PC-3 (cell line): ENCODE measurements around the gene ADAMTS17.

Source experiments
- CTCF ChIP-seq: fragments of 300-600 bp; sonication (generic); conservative IDR thresholded peaks from 2 replicates; pipeline ENCODE4 v1.5.1; 2017; ENCODE audit warnings: antibody characterized with exemption, low read depth, mild to moderate bottlenecking, low read length
- EZH2 ChIP-seq: fragments of 300-600 bp; sonication (generic); IDR thresholded peaks from one replicate; pipeline ENCODE4 v1.6.1; 2017; ENCODE audit warnings: antibody characterized with exemption, mild to moderate bottlenecking, low read length; ENCODE audit not compliant: unreplicated experiment
- EZH2phosphoT487 ChIP-seq: fragments of 300-600 bp; sonication (generic); IDR thresholded peaks from 2 replicates; pipeline ENCODE4 v1.6.1; 2018; ENCODE audit warnings: mild to moderate bottlenecking, antibody characterized with exemption, low read length, borderline replicate concordance

GRCh38 chr15:100107606-100108225, 234.1 kb downstream of the ADAMTS17 start:
- TF ChIP-seq CTCF (no peak), EZH2phosphoT487 (no peak), EZH2 (no peak)
